Right ventricle myocardium superior (tissue), 1 donor: ENCODE results near the gene MCF2L. TPM values are rescaled to one million over a fixed set of nuclear protein-coding genes. Genes with fewer than 3 reads are reported as not detected.
"Not testable (repeated sequence)": the region's sequence is repeated elsewhere in the genome, so short reads cannot be mapped to it uniquely, and the experiment has no call there.

Source experiments
- ATAC-seq: fragments of 200-7000 bp; cut with Tn5 transposase; one replicate; pipeline ENCODE4 v1.9.1; 2020; ENCODE audit warnings: mild to moderate bottlenecking; ENCODE audit not compliant: poor library complexity
- DNase-seq: peaks from one replicate; pipeline ENCODE4 v3.0.0-alpha.2; 2020
- intact Hi-C: fragments of 100-400 bp; cut with DNase I; formaldehyde crosslinking; loops from one replicate; pipeline ENCODE4 v1.11.2; 2022
- total RNA-seq: library from RNA; stranded (reverse); fragmentation: NEBNext Ultra II Directional; extraction: Animal tissue kit (Norgen Biotek cat#: 25700); gene quantifications from one replicate; pipeline ENCODE4 v1.2.1, GENCODE V29; 2021
- donor health status: DM: no; HTN: yes; CAD: no; lungs with severe emphysema.

MCF2L gene
- total RNA-seq, 1 donor from 2014 or later, result 38.1 TPM

GRCh38 chr13:113106711-113107351, 137.8 kb downstream of the MCF2L start:
- DNase-seq (peak; percentile 32), ATAC-seq (no peak)
- intact Hi-C loops, result no loop called here

DNA sequence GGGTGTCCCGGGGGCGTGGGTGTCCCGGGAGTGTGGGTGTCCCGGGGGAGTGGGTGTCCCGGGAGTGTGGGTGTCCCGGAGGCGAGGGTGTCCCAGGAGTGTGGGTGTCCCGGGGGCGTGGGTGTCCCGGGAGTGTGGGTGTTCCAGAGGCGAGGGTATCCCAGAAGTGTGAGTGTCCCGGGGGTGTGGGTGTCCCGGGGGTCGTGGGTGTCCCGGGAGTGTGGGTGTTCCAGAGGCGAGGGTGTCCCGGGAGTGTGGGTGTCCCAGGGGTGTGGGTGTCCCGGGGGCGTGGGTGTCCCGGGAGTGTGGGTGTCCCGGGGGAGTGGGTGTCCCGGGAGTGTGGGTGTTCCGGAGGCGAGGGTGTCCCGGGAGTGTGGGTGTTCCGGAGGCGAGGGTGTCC, 139.5 kb downstream of the MCF2L start:
- DNase-seq, intact Hi-C loops, ATAC-seq: not testable (repeated sequence)

DNA sequence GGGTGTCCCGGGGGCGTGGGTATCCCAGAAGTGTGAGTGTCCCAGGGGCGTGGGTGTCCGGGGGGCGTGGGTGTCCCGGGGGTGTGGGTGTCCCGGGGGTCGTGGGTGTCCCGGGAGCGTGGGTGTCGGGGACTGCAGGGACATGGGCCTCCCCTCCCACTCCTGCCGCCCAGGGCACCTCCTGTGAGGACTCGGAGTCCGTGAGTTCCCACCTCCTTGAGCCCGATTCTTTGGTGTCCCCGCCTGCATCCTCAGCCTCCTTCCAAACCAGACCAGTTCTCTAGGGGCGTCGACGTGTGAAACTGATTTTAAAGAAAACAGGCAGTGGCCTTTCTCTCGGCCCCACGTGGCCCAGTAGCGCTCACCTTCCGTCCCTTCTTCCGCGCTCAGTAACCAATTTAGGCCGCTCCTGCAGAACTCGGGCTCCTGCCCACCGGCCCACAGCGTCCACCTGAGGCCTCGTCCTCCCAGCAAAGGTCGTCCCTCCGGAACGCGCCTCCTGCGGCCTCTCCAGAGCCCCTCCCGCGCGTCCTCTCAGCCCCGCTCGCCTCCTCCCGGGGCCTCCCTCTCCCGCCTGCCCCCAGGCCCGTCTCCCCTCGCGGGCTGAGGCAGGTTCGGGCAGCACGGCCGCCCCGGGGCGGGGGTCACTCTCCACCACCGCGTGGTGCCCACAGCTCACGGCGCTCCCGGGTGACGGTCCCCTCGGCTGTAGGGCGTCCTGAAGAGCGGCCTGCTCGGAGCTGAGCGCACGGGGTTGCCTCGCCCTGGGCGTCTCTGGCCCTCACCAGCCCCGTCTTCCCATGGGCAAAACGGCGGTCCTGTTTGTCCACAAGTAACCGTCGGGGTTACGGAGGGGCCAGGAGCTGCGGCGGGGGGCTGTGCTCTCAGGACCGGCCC, 140.4 kb downstream of the MCF2L start:
- intact Hi-C loops, result no loop called here
- DNase-seq, result peak; percentile 38
- peak; percentile 38 for ATAC-seq

DNA sequence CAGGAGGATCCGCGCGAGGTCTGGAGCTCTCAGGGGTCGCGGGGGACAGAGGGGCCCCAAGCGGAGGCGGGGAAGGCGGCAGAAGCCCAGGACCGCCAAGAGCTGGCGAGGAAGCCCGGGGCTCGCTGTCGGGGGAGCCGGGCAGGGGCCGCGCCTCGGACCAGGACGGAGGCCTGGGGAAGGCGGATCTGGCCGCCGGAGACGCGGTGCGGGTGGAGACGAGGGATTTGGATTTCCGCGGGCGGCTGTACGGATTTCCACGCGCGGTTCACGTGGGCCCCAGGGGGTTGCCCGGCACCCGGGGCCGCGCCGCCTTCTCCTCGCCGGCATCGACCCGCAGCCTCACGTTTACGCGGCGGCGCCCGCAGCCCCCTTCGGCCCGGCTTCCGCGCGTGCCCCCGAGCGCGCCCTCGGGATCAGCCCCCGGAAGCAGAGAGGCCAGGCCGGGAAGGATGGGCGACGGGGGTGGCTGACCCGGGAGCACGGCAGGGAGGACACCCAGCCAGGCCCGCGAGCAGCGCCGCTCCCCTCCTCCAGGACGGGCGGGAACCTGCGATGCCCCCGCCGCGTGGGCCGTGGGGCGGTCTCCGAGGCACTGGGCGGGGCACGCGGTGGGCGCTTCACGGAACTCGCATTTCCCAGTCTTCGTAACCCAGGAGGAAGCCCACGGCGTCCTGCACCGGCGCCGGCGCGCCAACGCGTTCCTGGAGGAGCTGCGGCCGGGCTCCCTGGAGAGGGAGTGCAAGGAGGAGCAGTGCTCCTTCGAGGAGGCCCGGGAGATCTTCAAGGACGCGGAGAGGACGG, 141.2 kb downstream of the MCF2L start:
- intact Hi-C loops, result no loop called here
- peak; percentile 40 for DNase-seq
- peak; percentile 62 for ATAC-seq

DNA sequence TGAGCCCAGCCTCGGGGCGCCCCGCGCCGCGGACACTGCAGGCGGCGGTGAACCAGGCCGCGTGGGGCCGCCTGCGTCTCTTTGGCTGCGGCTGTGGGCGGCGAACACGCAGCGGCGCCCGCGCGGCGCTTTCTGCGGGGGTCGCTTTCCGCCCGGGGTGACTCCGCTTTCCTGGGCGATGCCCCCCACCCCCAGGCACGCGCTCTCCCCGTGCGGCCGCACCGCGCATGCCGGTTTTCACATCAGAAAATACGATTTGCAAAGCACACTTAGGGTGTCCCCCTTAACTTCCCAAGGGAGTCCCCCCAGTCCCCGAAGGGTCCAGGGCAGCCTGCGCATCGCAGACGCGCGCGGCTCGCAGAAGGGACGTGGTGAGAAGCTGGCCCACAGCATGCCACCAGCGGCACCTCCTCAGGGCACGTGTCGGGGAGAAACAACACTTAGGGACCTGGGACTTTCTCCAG, 141.9 kb downstream of the MCF2L start:
- no peak for DNase-seq
- intact Hi-C loops, result no loop called here
- ATAC-seq, result peak; percentile 36

DNA sequence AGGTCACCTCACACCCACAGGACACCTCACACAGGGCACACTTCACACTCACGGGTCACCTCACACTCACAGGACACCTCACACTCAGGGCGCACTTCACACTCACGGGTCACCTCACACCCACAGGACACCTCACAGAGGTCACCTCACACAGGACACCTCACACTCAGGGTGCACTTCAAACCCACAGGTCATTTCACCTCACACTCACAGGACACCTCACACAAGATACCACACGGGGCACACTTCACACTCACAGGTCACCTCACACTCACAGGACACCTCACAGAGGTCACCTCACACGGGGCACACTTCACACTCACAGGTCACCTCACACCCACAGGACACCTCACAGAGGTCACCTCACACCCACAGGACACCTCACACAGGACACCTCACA, 142.8 kb downstream of the MCF2L start:
- ATAC-seq, intact Hi-C loops, DNase-seq: not testable (repeated sequence)

- ATAC-seq, DNase-seq, intact Hi-C loops: not testable (repeated sequence)
Measured at GRCh38 chr13:113112475-113112874, 143.5 kb downstream of the MCF2L start.

GRCh38 chr13:113112893-113113845, 144.2 kb downstream of the MCF2L start:
- no peak for DNase-seq
- ATAC-seq, result no peak

GRCh38 chr13:113113846-113114271, 144.8 kb downstream of the MCF2L start:
- ATAC-seq, result no peak
- intact Hi-C loops, result no loop called here

More at GRCh38 chr13:113112893-113113845, 144.2 kb downstream of the MCF2L start:
- intact Hi-C loops, result no loop called here

GRCh38 chr13:113114511-113115362, 145.7 kb downstream of the MCF2L start:
- DNase-seq (no peak), ATAC-seq (no peak)
- intact Hi-C loops, result no loop called here

More at GRCh38 chr13:113113846-113114271, 144.8 kb downstream of the MCF2L start:
- no peak for DNase-seq

DNA sequence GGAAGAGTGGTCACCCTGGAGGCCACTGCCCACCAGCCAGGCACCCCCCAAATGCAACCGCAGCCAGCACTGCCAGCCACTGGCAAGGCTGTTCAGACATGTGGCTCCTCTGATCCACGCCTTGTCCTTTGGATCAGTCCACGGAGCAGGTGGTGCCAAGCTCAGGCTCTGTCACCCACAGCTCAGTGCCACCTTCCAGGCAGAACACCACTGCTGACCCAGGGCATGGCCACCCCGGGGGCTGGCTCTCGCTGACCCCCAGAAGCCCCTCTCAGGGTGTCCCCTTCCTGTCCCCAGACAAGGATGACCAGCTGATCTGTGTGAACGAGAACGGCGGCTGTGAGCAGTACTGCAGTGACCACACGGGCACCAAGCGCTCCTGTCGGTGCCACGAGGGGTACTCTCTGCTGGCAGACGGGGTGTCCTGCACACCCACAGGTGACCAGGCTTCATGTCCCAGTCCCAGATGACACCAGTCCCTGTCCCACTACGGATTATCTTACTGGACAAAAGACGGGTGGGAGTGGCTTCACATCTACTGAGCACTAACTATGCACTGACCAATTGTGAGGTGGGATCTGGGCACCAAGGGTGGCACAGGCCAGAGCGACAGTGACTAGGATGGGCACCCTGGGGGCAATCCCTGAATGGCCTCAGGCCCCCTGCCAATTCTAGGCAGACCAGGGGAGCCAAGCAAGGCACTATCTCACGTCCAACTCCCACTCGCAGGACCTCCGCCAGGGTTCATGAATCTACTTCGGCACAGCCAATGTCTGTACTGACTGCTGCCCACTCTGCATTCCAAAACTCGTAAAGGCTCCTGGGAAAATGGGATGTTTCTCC, 146.6 kb downstream of the MCF2L start:
- no peak for DNase-seq
- no peak for ATAC-seq
- intact Hi-C loops, result no loop called here

DNA sequence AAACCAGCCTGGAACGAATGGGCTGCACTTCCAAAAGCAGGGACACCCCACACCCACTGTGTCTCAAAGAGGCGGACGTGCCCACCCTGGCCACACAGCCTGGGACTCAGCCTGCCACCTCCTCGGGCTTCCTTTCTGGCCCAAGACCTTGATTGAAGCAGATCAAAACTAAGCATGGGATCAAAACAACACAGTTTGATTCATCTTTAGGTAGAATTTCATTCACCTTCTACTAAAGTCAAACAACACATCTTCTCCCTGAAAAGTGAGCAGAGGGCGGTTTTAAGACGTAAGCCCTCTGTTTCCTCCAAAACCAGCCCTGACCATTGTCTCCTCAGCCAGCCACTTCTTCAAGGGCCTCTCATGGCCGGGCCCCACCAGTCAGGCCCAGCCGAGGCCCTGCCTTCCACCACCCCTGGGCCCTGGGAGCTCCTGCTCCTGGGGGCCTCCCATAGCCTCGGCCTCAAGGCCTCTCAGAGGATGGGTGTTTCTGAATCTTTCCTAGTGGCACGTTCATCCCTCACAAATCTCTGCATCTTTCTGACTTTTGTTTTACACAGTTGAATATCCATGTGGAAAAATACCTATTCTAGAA, 147.3 kb downstream of the MCF2L start:
- ATAC-seq (no peak), DNase-seq (no peak)
- intact Hi-C loops, result no loop called here

- DNase-seq, result no peak
- ATAC-seq, result no peak
- intact Hi-C loops, result no loop called here
Measured at GRCh38 chr13:113116871-113117271, 147.9 kb downstream of the MCF2L start.

- DNase-seq (no peak), ATAC-seq (no peak)
- intact Hi-C loops, result no loop called here
Measured at GRCh38 chr13:113117335-113117872, 148.4 kb downstream of the MCF2L start.

- DNase-seq, result no peak
- ATAC-seq, result no peak
- intact Hi-C loops, result no loop called here
Measured at GRCh38 chr13:113117911-113118260, 148.9 kb downstream of the MCF2L start.
